Loucy (cell line): ENCODE results near the gene HOXB3.

Experiments
- EZH2phosphoT487 ChIP-seq: fragments of 200-600 bp; IDR thresholded peaks from 2 replicates; pipeline ENCODE4 v1.6.1; 2018; ENCODE audit warnings: antibody characterized with exemption, mild to moderate bottlenecking, moderate library complexity, borderline replicate concordance
- TF ChIP-seq, protein P1 (sequence below): fragments of 200-600 bp; sonication (generic); conservative IDR thresholded peaks from 2 replicates; pipeline ENCODE4 v1.5.1; 2014; ENCODE audit warnings: mild to moderate bottlenecking, antibody characterized with exemption, low read length

GRCh38 chr17:48532261-48532660, 57.8 kb downstream of the HOXB3 start:
- TF ChIP-seq, protein P1, sequence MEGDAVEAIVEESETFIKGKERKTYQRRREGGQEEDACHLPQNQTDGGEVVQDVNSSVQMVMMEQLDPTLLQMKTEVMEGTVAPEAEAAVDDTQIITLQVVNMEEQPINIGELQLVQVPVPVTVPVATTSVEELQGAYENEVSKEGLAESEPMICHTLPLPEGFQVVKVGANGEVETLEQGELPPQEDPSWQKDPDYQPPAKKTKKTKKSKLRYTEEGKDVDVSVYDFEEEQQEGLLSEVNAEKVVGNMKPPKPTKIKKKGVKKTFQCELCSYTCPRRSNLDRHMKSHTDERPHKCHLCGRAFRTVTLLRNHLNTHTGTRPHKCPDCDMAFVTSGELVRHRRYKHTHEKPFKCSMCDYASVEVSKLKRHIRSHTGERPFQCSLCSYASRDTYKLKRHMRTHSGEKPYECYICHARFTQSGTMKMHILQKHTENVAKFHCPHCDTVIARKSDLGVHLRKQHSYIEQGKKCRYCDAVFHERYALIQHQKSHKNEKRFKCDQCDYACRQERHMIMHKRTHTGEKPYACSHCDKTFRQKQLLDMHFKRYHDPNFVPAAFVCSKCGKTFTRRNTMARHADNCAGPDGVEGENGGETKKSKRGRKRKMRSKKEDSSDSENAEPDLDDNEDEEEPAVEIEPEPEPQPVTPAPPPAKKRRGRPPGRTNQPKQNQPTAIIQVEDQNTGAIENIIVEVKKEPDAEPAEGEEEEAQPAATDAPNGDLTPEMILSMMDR = no peak
- TF ChIP-seq EZH2phosphoT487 = no peak
